ENCODE measurements around the gene MSANTD1.

The MSANTD1 gene

DNA sequence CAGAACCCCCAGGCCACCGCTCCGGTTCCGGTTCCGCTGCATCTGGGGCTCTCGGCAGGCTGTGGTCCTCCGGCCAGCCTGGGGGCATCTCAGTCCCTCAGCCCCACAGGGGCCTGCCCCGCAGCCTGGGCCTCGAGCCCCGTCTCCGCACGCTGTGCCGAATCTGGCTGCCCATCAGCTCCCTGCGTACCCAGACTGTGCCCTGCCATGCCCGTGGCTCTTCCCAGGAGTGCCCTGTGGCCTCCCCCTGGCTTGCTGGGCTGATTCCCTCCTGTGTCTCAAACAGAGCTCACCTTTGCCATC lies 830 bp upstream of the MSANTD1 start:
- DNase-seq (ENCODE audit: low spot score) = no peak

GRCh38 chr4:3249711-3250437 lies 915 bp downstream of the MSANTD1 start:
- no peak for DNase-seq (ENCODE audit: low spot score)

DNA sequence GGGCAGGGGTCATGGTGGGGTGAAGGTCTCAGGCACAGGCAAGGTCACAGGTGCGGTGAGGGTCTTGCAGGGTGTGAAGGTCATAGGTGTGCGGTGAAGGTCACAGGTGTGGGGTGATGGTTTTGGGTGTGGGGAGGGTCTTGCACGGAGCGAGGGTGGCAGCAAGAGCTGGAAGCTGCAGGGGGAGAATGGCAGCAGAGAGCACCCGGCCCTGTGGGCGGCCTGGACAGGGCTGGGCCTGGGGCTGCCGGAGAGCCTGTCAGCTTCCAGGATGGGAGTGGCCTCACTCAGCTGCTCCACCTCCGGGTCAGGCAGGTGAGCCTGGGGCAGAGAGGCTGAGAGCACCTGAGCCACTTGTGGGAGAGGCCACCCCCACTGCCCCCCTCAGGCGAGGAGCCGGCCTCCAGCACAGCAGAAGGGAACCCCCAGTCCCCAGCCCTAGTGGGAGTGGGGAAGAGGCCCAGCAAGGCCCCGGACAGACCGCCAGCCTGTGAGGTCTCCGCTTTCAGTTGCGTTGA lies 1.5 kb downstream of the MSANTD1 start:
- peak; percentile 91 for DNase-seq (ENCODE audit: low spot score)

GRCh38 chr4:3250956-3251690 lies 2.2 kb downstream of the MSANTD1 start:
- DNase-seq (ENCODE audit: low spot score) = peak; percentile 63

DNA sequence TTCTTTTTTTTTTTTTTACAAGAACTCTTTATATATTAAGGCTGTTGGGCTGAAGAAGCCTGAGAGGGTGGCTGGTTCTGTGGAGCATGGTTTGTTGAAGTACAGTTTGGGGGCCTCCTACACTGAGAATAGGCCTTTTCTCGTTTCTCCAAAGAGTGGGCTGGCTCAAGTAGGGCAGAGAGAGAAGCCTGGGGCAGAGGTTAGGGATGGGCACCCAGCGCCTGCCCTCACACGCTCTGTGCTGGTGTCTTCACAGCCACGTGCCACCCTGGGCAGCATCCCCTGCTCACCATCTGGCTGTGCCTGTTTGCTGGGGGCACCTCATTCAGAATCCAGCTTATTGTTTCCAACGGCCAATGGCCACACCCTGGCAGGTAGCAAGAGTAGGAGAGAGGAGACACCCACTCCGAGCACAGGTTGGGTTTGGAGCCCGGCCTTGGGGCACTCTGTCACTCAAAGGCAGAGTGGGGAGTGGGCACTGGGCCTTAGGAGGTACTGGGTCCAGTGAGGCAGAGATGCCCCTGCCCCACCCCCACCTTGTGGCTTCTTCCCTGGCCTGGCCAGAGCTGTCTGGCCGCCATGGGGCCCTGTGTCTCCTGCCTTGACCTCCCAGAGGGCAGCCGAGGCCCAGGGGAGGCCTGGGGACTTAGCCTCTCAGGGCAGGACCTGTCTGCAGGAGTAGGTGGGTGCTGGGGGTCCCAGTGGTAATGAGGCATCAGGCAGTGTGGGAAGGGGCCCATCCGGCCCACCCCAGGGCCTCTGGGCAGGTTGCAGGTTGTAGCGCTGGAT lies 2.9 kb downstream of the MSANTD1 start:
- DNase-seq (ENCODE audit: low spot score) = no peak

GRCh38 chr4:3252480-3252828 lies 3.5 kb downstream of the MSANTD1 start:
- DNase-seq (ENCODE audit: low spot score) = no peak

DNA sequence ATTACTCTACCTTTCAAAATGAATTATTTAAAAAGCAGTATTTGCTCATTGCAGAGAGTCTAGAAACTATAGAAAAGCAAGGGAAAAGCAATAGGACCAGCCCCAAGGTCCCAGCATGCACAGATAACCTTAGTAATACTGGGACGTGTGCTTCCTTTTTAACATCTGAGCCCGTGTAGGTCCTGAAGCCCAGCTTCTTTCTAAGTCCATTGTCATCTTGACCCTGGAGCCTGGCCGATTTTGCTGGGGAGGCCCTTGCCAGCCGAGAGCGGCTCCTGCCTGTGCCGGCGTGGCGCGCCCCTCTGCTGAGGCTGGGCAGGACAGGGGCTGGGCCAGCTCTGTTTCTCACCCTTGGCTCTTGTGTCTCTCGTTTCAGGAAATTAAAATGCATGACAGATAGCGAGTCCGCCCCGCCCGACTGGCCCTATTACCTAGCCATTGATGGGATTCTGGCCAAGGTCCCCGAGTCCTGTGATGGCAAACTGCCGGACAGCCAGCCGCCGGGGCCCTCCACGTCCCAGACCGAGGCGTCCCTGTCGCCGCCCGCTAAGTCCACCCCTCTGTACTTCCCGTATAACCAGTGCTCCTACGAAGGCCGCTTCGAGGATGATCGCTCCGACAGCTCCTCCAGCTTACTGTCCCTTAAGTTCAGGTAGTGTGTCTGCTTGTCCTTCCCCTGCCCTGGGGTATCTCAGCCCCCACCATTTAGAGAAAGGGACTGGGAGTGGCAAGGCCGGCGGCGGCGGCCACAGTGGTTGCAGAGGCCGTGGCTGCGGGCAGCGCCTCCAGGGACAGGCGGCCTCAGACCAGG lies 4.1 kb downstream of the MSANTD1 start:
- no peak for DNase-seq (ENCODE audit: low spot score)

DNA sequence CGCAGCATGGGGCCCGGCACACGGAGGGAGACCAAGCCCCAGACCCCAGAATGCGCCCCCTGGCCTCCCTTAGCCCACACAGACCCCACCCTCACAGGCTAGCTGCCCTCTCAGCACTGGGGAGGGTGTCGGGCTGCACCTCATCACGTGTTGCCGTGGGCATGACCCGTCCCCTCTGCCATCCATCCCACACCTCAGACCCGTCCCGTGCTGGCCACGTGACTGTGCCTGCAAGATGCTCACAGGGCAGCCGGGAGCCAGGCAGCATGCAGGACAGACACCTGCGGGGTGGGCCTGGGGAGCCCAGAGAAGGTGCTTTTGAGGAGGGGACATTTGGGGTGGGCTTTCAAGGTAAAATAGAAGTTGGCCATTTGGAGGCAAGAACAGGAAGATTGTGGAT lies 4.8 kb downstream of the MSANTD1 start:
- no peak for DNase-seq (ENCODE audit: low spot score)

- no peak for DNase-seq (ENCODE audit: low spot score)
Measured at GRCh38 chr4:3254302-3255131, 5.6 kb downstream of the MSANTD1 start.

- DNase-seq (ENCODE audit: low spot score) = no peak
Measured at GRCh38 chr4:3255611-3256186, 6.7 kb downstream of the MSANTD1 start.

- no peak for DNase-seq (ENCODE audit: low spot score)
Measured at GRCh38 chr4:3256230-3257102, 7.5 kb downstream of the MSANTD1 start.

DNA sequence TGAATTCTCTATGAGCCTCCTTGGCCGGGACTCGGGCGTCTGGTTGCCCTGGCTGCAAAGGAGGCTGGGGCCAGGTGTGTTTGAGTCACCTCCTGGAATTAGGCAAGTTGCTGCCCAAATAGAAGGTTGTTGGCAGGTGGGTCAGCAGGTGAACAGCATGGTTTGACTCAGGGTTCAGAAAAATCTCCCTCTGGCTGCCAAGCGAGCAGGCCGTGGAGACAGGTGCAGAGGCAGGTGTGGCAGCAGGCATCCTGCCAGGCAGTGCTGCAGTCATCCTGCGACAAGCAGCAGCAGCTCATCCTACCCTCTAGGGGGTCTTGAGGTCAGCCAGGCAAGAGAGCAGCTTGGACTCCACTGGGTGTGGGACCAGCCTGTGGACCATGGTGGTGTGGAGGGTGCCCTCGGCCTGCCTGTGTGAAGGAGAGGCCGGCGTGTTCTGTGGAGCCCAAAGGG lies 8.2 kb downstream of the MSANTD1 start:
- DNase-seq (ENCODE audit: low spot score) = no peak

DNA sequence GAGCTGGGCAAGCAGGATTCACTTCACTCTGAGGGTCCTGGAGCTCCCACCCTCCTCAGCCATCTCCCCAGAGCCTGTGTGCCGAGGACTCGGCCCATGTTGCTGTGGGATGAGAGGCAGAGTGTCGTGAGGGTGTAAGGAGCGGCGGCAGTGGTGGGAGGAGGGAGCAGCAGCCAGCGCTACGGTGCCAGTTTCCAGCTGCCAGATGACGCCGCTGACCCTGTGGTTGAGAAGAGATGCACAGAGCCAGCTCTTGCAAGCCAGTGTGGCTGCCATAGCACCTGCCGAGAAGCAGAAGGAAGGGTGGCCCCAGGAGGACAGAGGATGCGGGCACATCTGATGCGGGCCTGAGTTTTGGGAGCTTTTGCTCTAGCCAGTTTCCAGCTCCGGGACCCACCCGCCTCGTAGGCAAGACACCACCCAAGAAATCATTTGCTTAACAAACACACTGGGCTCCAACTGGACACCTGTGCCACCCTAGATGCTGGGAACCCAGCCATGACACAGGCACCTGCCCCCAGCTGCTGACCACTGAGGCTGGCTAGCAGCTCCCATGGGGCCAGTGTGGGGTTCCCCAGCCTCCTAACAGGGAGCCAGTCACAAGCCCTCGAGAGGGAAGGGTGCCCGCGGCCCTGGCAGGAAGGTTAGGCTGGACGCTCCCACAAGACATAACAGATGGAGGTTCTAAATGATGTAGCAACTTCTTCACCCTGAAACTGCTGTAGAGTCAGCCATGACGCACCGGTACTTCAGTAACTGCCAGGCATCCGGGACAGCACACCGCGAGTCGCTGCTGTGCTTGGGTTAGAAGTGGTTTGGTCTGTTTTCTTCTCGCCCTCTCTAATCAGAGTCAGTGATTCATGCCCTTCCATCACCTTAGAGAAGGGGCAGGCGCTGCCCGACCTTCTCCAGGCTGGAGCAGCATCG lies 8.9 kb downstream of the MSANTD1 start:
- DNase-seq (ENCODE audit: low spot score) = no peak

DNA sequence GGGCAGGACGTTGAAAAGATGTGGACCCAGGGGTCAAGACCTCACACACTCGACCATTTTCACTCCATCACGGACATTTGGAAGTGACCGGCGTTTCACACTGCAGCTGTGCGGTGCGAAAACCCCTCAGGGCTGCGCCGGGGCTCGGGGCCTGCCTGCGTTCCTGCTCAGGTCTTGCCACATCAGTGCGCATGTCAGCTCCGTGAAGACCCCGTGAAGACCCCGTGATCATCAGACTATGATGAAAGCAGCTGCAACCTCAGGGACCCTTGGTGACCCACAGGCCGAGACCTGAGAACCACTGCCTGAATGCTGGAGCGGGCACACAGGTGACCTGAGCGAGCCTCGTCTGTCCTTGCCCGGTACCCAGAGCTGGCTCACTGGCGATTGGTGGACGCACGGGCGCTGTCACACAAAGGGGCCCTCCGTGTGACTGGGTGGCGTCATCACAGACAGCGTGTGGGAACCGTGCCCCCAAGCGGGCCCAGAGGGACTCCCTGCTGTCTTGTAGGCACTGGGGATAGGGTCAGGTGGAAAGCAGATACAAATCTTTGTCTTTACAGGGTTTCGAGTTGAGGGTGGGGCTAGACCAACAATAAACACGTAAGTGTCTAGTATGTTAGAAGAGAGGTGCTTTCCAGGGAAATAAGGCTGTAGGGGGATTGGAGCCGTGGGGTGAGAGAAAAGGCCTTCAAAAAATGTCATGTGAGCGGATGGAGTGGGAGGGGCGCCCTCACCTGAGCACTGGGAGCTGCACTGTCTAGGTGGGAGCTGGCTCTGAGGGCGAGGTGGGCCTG lies 12.7 kb downstream of the MSANTD1 start:
- peak; percentile 11 for DNase-seq (ENCODE audit: low spot score)

DNA sequence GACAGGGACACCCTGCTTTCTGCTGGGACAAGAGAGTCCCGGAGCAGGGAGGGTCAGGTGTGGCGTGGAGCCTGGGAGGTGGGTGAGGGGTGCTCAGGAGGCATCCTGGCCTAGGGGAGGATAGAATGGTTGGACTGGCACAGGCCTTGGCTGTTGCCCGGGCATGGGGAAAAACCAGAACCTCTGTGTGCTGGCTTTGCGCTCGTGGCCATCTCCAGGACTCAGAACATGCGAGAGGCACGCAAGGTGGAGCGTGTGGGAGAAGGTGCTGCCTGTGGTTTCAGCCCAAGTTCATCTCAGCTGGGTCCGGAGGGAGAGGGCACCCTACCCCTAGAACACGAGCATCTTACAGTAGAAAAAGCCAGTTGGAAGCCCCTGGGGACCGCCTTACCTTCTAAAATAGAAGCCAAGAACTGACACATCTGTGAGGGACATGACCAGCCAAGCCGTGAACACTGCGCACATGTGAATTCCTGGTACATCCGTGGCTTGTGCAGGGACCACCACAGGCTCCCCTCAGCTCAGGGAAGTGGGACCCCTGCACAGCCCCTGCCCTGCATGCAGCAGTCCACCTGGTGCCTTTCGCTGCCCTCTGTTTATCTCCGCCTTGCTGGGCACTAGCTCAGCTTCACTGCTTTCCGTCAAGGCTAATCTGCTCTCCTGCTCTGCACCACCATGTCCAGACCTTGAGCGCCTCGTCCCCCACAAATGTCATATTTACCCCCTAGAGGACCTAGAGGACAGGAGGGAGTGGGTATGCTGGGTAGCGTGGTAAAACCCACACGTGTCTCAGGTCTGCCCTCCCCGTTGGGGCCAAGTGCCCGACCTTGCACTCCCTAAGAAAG lies 13.5 kb downstream of the MSANTD1 start:
- peak; percentile 9 for DNase-seq (ENCODE audit: low spot score)

GRCh38 chr4:3263053-3263875 lies 14.3 kb downstream of the MSANTD1 start:
- DNase-seq (ENCODE audit: low spot score) = peak; percentile 32
